ENCODE data around the gene NPY2R. TPM values are rescaled to one million over a fixed set of nuclear protein-coding genes. Genes with fewer than 3 reads are reported as not detected.
A peak's percentile ranks its signal among the peaks of the same experiment; 100 is the strongest.

The NPY2R gene
- total RNA-seq, 1 donor from 2014 or later, result not detected

- no peak overlapping the region for H3K4me3 Mint-ChIP-seq (ENCODE audit: low read depth)
- H3K9me3 Mint-ChIP-seq (ENCODE audit: low read depth), result peaks cover 8% of the 10 kb centered on the region
- H3K36me3 Mint-ChIP-seq (ENCODE audit: insufficient read depth), result no peaks in the 10 kb centered on the region
- no peak overlapping the region for H3K27ac Mint-ChIP-seq
- no peak for DNase-seq (ENCODE audit: low spot score, unreplicated experiment)
- no peaks in the 10 kb centered on the region for H3K27me3 Mint-ChIP-seq
- TF ChIP-seq CTCF (IDR thresholded peaks at IDR 0.05; ENCODE audit: unreplicated experiment), result no peak
- H3K4me1 Mint-ChIP-seq (ENCODE audit: low read depth), result no peaks in the 10 kb centered on the region
Measured at GRCh38 chr4:155197757-155198156, 10.7 kb upstream of the NPY2R start.

GRCh38 chr4:155207534-155208257 is 740 bp upstream of the NPY2R start:
- DNase-seq (ENCODE audit: low spot score, unreplicated experiment), result peak; percentile 20
- H3K4me1 Mint-ChIP-seq (ENCODE audit: low read depth), result peaks cover 9% of the 10 kb centered on the region
- peak; percentile 46 for TF ChIP-seq CTCF (IDR thresholded peaks at IDR 0.05; ENCODE audit: unreplicated experiment)
- no peaks in the 10 kb centered on the region for H3K36me3 Mint-ChIP-seq (ENCODE audit: insufficient read depth)
- H3K9me3 Mint-ChIP-seq (ENCODE audit: low read depth), result no peaks in the 10 kb centered on the region
- peak overlapping the region; percentile 79 for H3K4me3 Mint-ChIP-seq (ENCODE audit: low read depth)
- no peak overlapping the region for H3K27ac Mint-ChIP-seq
- H3K27me3 Mint-ChIP-seq, result peaks cover 65% of the 10 kb centered on the region

- H3K36me3 Mint-ChIP-seq (ENCODE audit: insufficient read depth), result no peaks in the 10 kb centered on the region
- no peaks in the 10 kb centered on the region for H3K9me3 Mint-ChIP-seq (ENCODE audit: low read depth)
- no peaks in the 10 kb centered on the region for H3K27me3 Mint-ChIP-seq
- no peak for TF ChIP-seq CTCF (IDR thresholded peaks at IDR 0.05; ENCODE audit: unreplicated experiment)
- H3K4me3 Mint-ChIP-seq (ENCODE audit: low read depth), result no peak overlapping the region
- no peak overlapping the region for H3K27ac Mint-ChIP-seq
- no peaks in the 10 kb centered on the region for H3K4me1 Mint-ChIP-seq (ENCODE audit: low read depth)
- no peak for DNase-seq (ENCODE audit: low spot score, unreplicated experiment)
Measured at GRCh38 chr4:155220025-155220424, 11.6 kb downstream of the NPY2R start.

GRCh38 chr4:155227131-155227530 is 18.7 kb downstream of the NPY2R start:
- Mint-ChIP-seq H3K9me3 (ENCODE audit: low read depth) (no peaks in the 10 kb centered on the region), H3K27me3 (no peaks in the 10 kb centered on the region), H3K36me3 (ENCODE audit: insufficient read depth) (no peaks in the 10 kb centered on the region), H3K4me3 (ENCODE audit: low read depth) (no peak overlapping the region), H3K4me1 (ENCODE audit: low read depth) (no peaks in the 10 kb centered on the region), H3K27ac (no peak overlapping the region)
- no peak for DNase-seq (ENCODE audit: low spot score, unreplicated experiment)
- TF ChIP-seq CTCF (IDR thresholded peaks at IDR 0.05; ENCODE audit: unreplicated experiment), result no peak

- DNase-seq (ENCODE audit: low spot score, unreplicated experiment), result no peak
- no peak overlapping the region for H3K4me3 Mint-ChIP-seq (ENCODE audit: low read depth)
- H3K27me3 Mint-ChIP-seq, result no peaks in the 10 kb centered on the region
- H3K9me3 Mint-ChIP-seq (ENCODE audit: low read depth), result no peaks in the 10 kb centered on the region
- TF ChIP-seq CTCF (IDR thresholded peaks at IDR 0.05; ENCODE audit: unreplicated experiment), result no peak
- H3K36me3 Mint-ChIP-seq (ENCODE audit: insufficient read depth), result no peaks in the 10 kb centered on the region
- H3K4me1 Mint-ChIP-seq (ENCODE audit: low read depth), result no peaks in the 10 kb centered on the region
- no peak overlapping the region for H3K27ac Mint-ChIP-seq
Measured at GRCh38 chr4:155228713-155229112, 20.3 kb downstream of the NPY2R start.

Measured in progenitor cell of endocrine pancreas (in vitro differentiated cells).